Liver (tissue), 9 donors: ENCODE results near the gene CROT. TPM values are rescaled to one million over a fixed set of nuclear protein-coding genes. Genes with fewer than 3 reads are reported as not detected.

Experiments used
- DNase-seq: peaks from one replicate; pipeline ENCODE4 v3.0.0-alpha.2; 2017; ENCODE audit warnings: low spot score
- H3K27ac ChIP-seq, 2 donors: one replicate each; pipeline ENCODE4 v1.7.0; 2013; ENCODE audit warnings: inconsistent platforms in 2 of 2, low read length in 2 of 2, control low read depth in 1 of 2, low read depth in 1 of 2, mild to moderate bottlenecking in 1 of 2
- H3K27me3 ChIP-seq, 4 donors: one replicate each; pipeline versions ENCODE4 v1.6.1 to v1.7.0; 2013; ENCODE audit warnings: low read length in 3 of 4, inconsistent platforms in 1 of 4, mild to moderate bottlenecking in 1 of 4, moderate library complexity in 1 of 4; ENCODE audit not compliant: control insufficient read depth in 4 of 4, insufficient read depth in 4 of 4
- H3K36me3 ChIP-seq, 4 donors: one replicate each; pipeline versions ENCODE4 v1.6.1 to v1.7.0; 2013; ENCODE audit warnings: low read length in 3 of 4, mild to moderate bottlenecking in 3 of 4, low read depth in 1 of 4, moderate library complexity in 1 of 4; ENCODE audit not compliant: control insufficient read depth in 4 of 4, insufficient read depth in 3 of 4
- H3K4me1 ChIP-seq, 4 donors: one replicate each; pipeline versions ENCODE4 v1.6.1 to v1.7.0; 2013; ENCODE audit warnings: low read length in 3 of 4, mild to moderate bottlenecking in 3 of 4, moderate library complexity in 1 of 4; ENCODE audit not compliant: control insufficient read depth in 4 of 4, insufficient read depth in 4 of 4
- H3K4me3 ChIP-seq, 3 donors: one replicate each; pipeline versions ENCODE4 v1.6.1 to v1.7.0; 2013; ENCODE audit warnings: low read length in 3 of 3, control low read depth in 1 of 3, low read depth in 1 of 3, mild to moderate bottlenecking in 1 of 3
- H3K9ac ChIP-seq, 2 donors: one replicate each; pipeline ENCODE4 v1.7.0; 2013; ENCODE audit warnings: low read length in 2 of 2, mild to moderate bottlenecking in 2 of 2, moderate library complexity in 2 of 2, control low read depth in 1 of 2, low read depth in 1 of 2
- H3K9me3 ChIP-seq, 4 donors: one replicate each; pipeline versions ENCODE4 v1.6.1 to v1.7.0; 2013; ENCODE audit warnings: low read length in 3 of 4; ENCODE audit not compliant: control insufficient read depth in 4 of 4
- EGR1 ChIP-seq, 2 donors: IDR thresholded peaks; 2 replicates each; pipeline ENCODE4 v1.6.1; 2016 to 2018; ENCODE audit warnings: antibody characterized with exemption in 2 of 2, low read depth in 2 of 2
- FOXA1 ChIP-seq: IDR thresholded peaks from 2 replicates; pipeline ENCODE4 v1.6.1; 2016; ENCODE audit warnings: antibody characterized with exemption
- FOXA2 ChIP-seq: IDR thresholded peaks from 2 replicates; pipeline ENCODE4 v1.6.1; 2016; ENCODE audit warnings: antibody characterized with exemption
- GABPA ChIP-seq, 2 donors: IDR thresholded peaks in 1 of 2; conservative IDR thresholded peaks in 1 of 2; 2 replicates each; pipeline ENCODE4 v1.6.1; 2016; ENCODE audit warnings: antibody characterized with exemption in 2 of 2, mild to moderate bottlenecking in 1 of 2, moderate library complexity in 1 of 2
- HNF4A ChIP-seq, 2 donors: conservative IDR thresholded peaks; 2 replicates each; pipeline ENCODE4 v1.6.1; 2016; ENCODE audit warnings: antibody characterized with exemption in 2 of 2, mild to moderate bottlenecking in 2 of 2
- HNF4G ChIP-seq: IDR thresholded peaks from 2 replicates; pipeline ENCODE4 v1.6.1; 2016; ENCODE audit warnings: antibody characterized with exemption
- JUND ChIP-seq, 2 donors: IDR thresholded peaks; 2 replicates each; pipeline ENCODE4 v1.6.1; 2016; ENCODE audit warnings: antibody characterized with exemption in 2 of 2
- NR2F2 ChIP-seq: IDR thresholded peaks from 2 replicates; pipeline ENCODE4 v1.6.1; 2016; ENCODE audit warnings: antibody characterized with exemption
- RAD21 ChIP-seq, 2 donors: IDR thresholded peaks; 2 replicates each; pipeline ENCODE4 v1.6.1; 2016; ENCODE audit warnings: antibody characterized with exemption in 2 of 2, mild to moderate bottlenecking in 2 of 2
- RXRA ChIP-seq, 2 donors: IDR thresholded peaks; 2 replicates each; pipeline ENCODE4 v1.6.1; 2017 to 2018; ENCODE audit warnings: antibody characterized with exemption in 2 of 2, mild to moderate bottlenecking in 1 of 2
- SP1 ChIP-seq: IDR thresholded peaks from 2 replicates; pipeline ENCODE4 v1.6.1; 2018; ENCODE audit warnings: antibody characterized with exemption, mild to moderate bottlenecking
- TAF1 ChIP-seq: conservative IDR thresholded peaks from 2 replicates; pipeline ENCODE4 v1.6.1; 2016; ENCODE audit warnings: antibody characterized with exemption, mild to moderate bottlenecking
- YY1 ChIP-seq: IDR thresholded peaks from 2 replicates; pipeline ENCODE4 v1.6.1; 2016; ENCODE audit warnings: antibody characterized with exemption, mild to moderate bottlenecking
- WGBS: extraction: QIAGEN DNeasy Blood & Tissue Kit; methylation state at CpG from one replicate; pipeline ENCODE4 v1.1.7; 2013; 5-methylcytosine and 5-hydroxymethylcytosine counted together
- polyA plus RNA-seq, 2 donors: library from polyadenylated mRNA; stranded (reverse) in 1 of 2; unstranded in 1 of 2; fragments of 200-250 nt in 1 of 2; fragments of >200 nt in 1 of 2; fragmentation: Nextera tagmentation in 1 of 2; extraction: Ambion mirVana in 1 of 2; gene quantifications; one replicate each; pipeline versions ENCODE4 v1.2.1 to v1.2.3, GENCODE V29; 2013 to 2015
- total RNA-seq, 2 donors: library from RNA; depleted of rRNA; stranded (reverse); fragments of >200 nt; gene quantifications; one replicate each; pipeline ENCODE4 v1.2.3, GENCODE V29; 2014
- TF ChIP-seq, protein P1 (sequence below): IDR thresholded peaks from 2 replicates; pipeline ENCODE4 v1.6.1; 2016; ENCODE audit warnings: antibody characterized with exemption, mild to moderate bottlenecking
- TF ChIP-seq, protein P2 (sequence below): IDR thresholded peaks from 2 replicates; pipeline ENCODE4 v1.6.1; 2016; ENCODE audit warnings: antibody characterized with exemption
- TF ChIP-seq, protein P3 (sequence below): IDR thresholded peaks from 2 replicates; pipeline ENCODE4 v1.6.1; 2016; ENCODE audit warnings: antibody characterized with exemption
- TF ChIP-seq, protein P4 (sequence below): IDR thresholded peaks from 2 replicates; pipeline ENCODE4 v1.6.1; 2016; ENCODE audit warnings: antibody characterized with exemption
- TF ChIP-seq, protein P5 (sequence below): fragments of 150-350 bp; IDR thresholded peaks from 2 replicates; pipeline ENCODE4 v1.5.1; 2017; ENCODE audit warnings: improper control_type of control experiment, low read depth, low read length; ENCODE audit not compliant: missing input control
- donor health status: healthy.
- donor health status: healthy.
- donor health status: healthy.
- donor health status: healthy.
- donor health status: healthy.

Gene CROT
- total and polyA plus RNA-seq, 4 donors = 10.6 to 45.1 (median 32.9) TPM

DNA sequence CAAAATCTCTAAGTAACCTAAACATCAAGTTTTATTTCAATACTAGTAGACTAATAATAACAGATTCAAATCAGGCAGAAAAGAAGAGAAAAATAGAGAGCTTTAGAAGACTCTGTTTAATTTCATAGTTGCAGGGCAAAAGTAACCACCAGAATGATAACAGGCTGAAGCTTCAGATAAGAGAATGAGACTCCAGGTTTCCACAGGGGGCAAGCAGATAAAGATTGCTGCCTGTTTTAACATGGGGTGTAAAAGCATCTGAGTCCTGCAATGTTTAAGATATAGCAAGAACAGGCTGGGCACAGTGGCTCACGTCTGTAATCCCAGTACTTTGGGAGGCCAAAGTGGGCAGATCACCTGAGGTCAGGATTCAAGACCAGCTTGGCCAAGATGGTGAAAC is 11.0 kb downstream of the CROT start:
- Histone ChIP-seq H3K36me3 (peaks cover 3 to 36% (median 21%) of the 10 kb centered on the region in 4 donors), H3K27ac (no peak overlapping the region), H3K4me3 (no peak overlapping the region), H3K27me3 (no peaks in the 10 kb centered on the region), H3K9me3 (no peaks in the 10 kb centered on the region), H3K4me1 (no peaks in the 10 kb centered on the region), H3K9ac (no peak overlapping the region)
- DNase-seq = no peak
- TF ChIP-seq, protein P1, sequence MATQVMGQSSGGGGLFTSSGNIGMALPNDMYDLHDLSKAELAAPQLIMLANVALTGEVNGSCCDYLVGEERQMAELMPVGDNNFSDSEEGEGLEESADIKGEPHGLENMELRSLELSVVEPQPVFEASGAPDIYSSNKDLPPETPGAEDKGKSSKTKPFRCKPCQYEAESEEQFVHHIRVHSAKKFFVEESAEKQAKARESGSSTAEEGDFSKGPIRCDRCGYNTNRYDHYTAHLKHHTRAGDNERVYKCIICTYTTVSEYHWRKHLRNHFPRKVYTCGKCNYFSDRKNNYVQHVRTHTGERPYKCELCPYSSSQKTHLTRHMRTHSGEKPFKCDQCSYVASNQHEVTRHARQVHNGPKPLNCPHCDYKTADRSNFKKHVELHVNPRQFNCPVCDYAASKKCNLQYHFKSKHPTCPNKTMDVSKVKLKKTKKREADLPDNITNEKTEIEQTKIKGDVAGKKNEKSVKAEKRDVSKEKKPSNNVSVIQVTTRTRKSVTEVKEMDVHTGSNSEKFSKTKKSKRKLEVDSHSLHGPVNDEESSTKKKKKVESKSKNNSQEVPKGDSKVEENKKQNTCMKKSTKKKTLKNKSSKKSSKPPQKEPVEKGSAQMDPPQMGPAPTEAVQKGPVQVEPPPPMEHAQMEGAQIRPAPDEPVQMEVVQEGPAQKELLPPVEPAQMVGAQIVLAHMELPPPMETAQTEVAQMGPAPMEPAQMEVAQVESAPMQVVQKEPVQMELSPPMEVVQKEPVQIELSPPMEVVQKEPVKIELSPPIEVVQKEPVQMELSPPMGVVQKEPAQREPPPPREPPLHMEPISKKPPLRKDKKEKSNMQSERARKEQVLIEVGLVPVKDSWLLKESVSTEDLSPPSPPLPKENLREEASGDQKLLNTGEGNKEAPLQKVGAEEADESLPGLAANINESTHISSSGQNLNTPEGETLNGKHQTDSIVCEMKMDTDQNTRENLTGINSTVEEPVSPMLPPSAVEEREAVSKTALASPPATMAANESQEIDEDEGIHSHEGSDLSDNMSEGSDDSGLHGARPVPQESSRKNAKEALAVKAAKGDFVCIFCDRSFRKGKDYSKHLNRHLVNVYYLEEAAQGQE = no peak
- no peak for TF ChIP-seq RAD21 (IDR thresholded peaks at IDR 0.05)
- TF ChIP-seq TAF1 = no peak
- TF ChIP-seq, protein P2, sequence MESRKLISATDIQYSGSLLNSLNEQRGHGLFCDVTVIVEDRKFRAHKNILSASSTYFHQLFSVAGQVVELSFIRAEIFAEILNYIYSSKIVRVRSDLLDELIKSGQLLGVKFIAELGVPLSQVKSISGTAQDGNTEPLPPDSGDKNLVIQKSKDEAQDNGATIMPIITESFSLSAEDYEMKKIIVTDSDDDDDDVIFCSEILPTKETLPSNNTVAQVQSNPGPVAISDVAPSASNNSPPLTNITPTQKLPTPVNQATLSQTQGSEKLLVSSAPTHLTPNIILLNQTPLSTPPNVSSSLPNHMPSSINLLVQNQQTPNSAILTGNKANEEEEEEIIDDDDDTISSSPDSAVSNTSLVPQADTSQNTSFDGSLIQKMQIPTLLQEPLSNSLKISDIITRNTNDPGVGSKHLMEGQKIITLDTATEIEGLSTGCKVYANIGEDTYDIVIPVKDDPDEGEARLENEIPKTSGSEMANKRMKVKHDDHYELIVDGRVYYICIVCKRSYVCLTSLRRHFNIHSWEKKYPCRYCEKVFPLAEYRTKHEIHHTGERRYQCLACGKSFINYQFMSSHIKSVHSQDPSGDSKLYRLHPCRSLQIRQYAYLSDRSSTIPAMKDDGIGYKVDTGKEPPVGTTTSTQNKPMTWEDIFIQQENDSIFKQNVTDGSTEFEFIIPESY = no peak
- TF ChIP-seq HNF4A (conservative IDR thresholded peaks at IDR 0.05) = no peak
- TF ChIP-seq SP1 = no peak
- no peak for TF ChIP-seq FOXA2
- no peak for TF ChIP-seq GABPA (IDR thresholded peaks at IDR 0.05 in 1 of 2, conservative IDR thresholded peaks at IDR 0.05 in 1 of 2)
- no peak for TF ChIP-seq EGR1 (IDR thresholded peaks at IDR 0.05; ENCODE audit: low read depth in 2 of 2)
- no peak for TF ChIP-seq NR2F2
- TF ChIP-seq RXRA (IDR thresholded peaks at IDR 0.05) = no peak
- TF ChIP-seq, protein P3, sequence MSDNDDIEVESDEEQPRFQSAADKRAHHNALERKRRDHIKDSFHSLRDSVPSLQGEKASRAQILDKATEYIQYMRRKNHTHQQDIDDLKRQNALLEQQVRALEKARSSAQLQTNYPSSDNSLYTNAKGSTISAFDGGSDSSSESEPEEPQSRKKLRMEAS = no peak
- TF ChIP-seq FOXA1 = no peak
- TF ChIP-seq, protein P4, sequence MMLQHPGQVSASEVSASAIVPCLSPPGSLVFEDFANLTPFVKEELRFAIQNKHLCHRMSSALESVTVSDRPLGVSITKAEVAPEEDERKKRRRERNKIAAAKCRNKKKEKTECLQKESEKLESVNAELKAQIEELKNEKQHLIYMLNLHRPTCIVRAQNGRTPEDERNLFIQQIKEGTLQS = no peak
- TF ChIP-seq, protein P5, sequence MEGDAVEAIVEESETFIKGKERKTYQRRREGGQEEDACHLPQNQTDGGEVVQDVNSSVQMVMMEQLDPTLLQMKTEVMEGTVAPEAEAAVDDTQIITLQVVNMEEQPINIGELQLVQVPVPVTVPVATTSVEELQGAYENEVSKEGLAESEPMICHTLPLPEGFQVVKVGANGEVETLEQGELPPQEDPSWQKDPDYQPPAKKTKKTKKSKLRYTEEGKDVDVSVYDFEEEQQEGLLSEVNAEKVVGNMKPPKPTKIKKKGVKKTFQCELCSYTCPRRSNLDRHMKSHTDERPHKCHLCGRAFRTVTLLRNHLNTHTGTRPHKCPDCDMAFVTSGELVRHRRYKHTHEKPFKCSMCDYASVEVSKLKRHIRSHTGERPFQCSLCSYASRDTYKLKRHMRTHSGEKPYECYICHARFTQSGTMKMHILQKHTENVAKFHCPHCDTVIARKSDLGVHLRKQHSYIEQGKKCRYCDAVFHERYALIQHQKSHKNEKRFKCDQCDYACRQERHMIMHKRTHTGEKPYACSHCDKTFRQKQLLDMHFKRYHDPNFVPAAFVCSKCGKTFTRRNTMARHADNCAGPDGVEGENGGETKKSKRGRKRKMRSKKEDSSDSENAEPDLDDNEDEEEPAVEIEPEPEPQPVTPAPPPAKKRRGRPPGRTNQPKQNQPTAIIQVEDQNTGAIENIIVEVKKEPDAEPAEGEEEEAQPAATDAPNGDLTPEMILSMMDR = no peak
- TF ChIP-seq JUND (IDR thresholded peaks at IDR 0.05) = no peak
- no peak for TF ChIP-seq HNF4G
- WGBS = 94% methylated on average over 1 of the region's 1 CpG

DNA sequence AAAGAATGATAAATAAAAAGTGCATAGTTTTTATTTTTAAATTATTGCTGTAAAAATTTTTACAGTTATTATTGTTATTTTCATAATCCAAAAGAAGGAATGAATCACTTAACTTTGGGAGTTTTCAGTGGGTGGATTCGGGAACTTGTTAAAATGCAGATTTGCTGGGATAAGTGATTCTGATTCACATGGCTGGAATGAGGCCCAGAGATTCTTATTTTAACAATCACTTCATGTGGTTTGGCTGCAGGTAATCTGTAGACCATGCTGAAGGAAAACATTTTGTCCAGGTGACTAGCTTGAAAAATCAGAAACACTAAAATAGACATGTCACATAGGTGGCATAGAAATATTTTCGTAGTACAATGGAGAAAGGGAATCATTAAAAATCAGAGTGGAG is 13.9 kb downstream of the CROT start:
- H3K9me3 ChIP-seq = no peaks in the 10 kb centered on the region
- H3K9ac ChIP-seq = no peak overlapping the region
- no peaks in the 10 kb centered on the region for H3K27me3 ChIP-seq
- H3K27ac ChIP-seq = no peak overlapping the region
- H3K36me3 ChIP-seq = peaks cover 3 to 25% (median 13%) of the 10 kb centered on the region in 4 donors
- no peak for DNase-seq
- 68% methylated on average over 2 of the region's 2 CpGs for WGBS
- TF ChIP-seq HNF4A (conservative IDR thresholded peaks at IDR 0.05) (no peak), NR2F2 (no peak), RAD21 (IDR thresholded peaks at IDR 0.05) (no peak), SP1 (no peak), YY1 (no peak), RXRA (IDR thresholded peaks at IDR 0.05) (no peak), JUND (IDR thresholded peaks at IDR 0.05) (no peak), FOXA1 (no peak)
- TF ChIP-seq, protein P1 = no peak
- TF ChIP-seq, protein P4 = no peak
- H3K4me3 ChIP-seq = no peak overlapping the region
- H3K4me1 ChIP-seq = peaks cover 0 to 11% (median 6%) of the 10 kb centered on the region in 4 donors
